IMR-90 (cell line): Measurements from ENCODE around the gene AIP. TPM values are rescaled to one million over a fixed set of nuclear protein-coding genes. Genes with fewer than 3 reads are reported as not detected.

Experiments
- ATAC-seq: fragments of 200-7000 bp; cut with Tn5 transposase; 2 replicates; pipeline ENCODE4 v1.9.1; 2020; ENCODE audit warnings: low read depth, mild to moderate bottlenecking, moderate library complexity
- BruUV-seq: library from RNA; stranded (reverse); fragments of 400-500 nt; replicated peaks from 2 replicates; lab custom pipeline; 2021; lab: Mats Ljungman, UMichigan
- CTCF ChIA-PET: fragments of 300-600 bp; formaldehyde crosslinking; extraction: SDS; loops from one replicate; lab custom pipeline; 2021; ENCODE audit warnings: antibody characterized with exemption; lab: Yijun Ruan, JAX
- POLR2A ChIA-PET: fragments of 300-600 bp; sonication (Branson Sonifier 250); formaldehyde crosslinking; loops from one replicate; lab custom pipeline; 2022; ENCODE audit warnings: antibody characterized with exemption; ENCODE audit not compliant: unreplicated experiment; lab: Charles Lee
- DNase-seq: peaks from one replicate; pipeline ENCODE4 v3.0.0; 2013
- H2AFZ ChIP-seq: replicated peaks from 2 replicates; pipeline ENCODE3; 2013; ENCODE audit warnings: low read length, mild to moderate bottlenecking; ENCODE audit not compliant: poor library complexity
- H2AK5ac ChIP-seq: 2 replicates; pipeline ENCODE4 v1.6.1; 2013; ENCODE audit warnings: low read depth, low read length, inconsistent platforms
- H2AK9ac ChIP-seq: replicated peaks from 2 replicates; pipeline ENCODE3; 2013; ENCODE audit warnings: mild to moderate bottlenecking, low read depth, low read length, moderate library complexity; ENCODE audit not compliant: poor library complexity
- H2BK120ac ChIP-seq: 2 replicates; pipeline ENCODE4 v1.6.1; 2013; ENCODE audit warnings: low read depth, low read length, inconsistent platforms
- H2BK15ac ChIP-seq: 3 replicates; pipeline ENCODE4 v1.6.1; 2013; ENCODE audit warnings: low read depth, low read length, inconsistent platforms
- H2BK20ac ChIP-seq: 2 replicates; pipeline ENCODE4 v1.6.1; 2013; ENCODE audit warnings: low read depth, mild to moderate bottlenecking, inconsistent platforms, low read length, moderate library complexity
- H2BK5ac ChIP-seq: 2 replicates; pipeline ENCODE4 v1.6.1; 2013; ENCODE audit warnings: mild to moderate bottlenecking, low read depth, low read length, inconsistent platforms; ENCODE audit not compliant: poor library complexity, severe bottlenecking
- H3K14ac ChIP-seq: replicated peaks from 2 replicates; pipeline ENCODE4 v1.6.1; 2013; ENCODE audit warnings: low read depth, low read length, inconsistent platforms
- H3K18ac ChIP-seq: 2 replicates; pipeline ENCODE4 v1.6.1; 2013; ENCODE audit warnings: low read depth, low read length, control low read depth
- H3K23ac ChIP-seq: 2 replicates; pipeline ENCODE4 v1.6.1; 2013; ENCODE audit warnings: low read depth, low read length, inconsistent platforms
- H3K27ac ChIP-seq: 2 replicates; pipeline ENCODE4 v1.5.1; 2013; ENCODE audit warnings: mild to moderate bottlenecking, control low read depth, low read length; ENCODE audit not compliant: insufficient read depth
- H3K27me3 ChIP-seq: 2 replicates; pipeline ENCODE4 v1.6.1; 2013; ENCODE audit warnings: low read length; ENCODE audit not compliant: control insufficient read depth, insufficient read depth
- H3K36me3 ChIP-seq: 2 replicates; pipeline ENCODE4 v1.6.1; 2013; ENCODE audit warnings: low read length, mixed read lengths; ENCODE audit not compliant: control insufficient read depth, insufficient read depth
- H3K4ac ChIP-seq: 2 replicates; pipeline ENCODE4 v1.6.1; 2013; ENCODE audit warnings: low read depth, low read length, inconsistent platforms
- H3K4me1 ChIP-seq: 2 replicates; pipeline ENCODE4 v1.6.1; 2013; ENCODE audit warnings: low read length, mixed read lengths; ENCODE audit not compliant: control insufficient read depth, insufficient read depth
- H3K4me2 ChIP-seq: 2 replicates; pipeline ENCODE4 v1.6.1; 2013; ENCODE audit warnings: low read depth, mild to moderate bottlenecking, control low read depth, low read length, moderate library complexity
- H3K4me3 ChIP-seq: 2 replicates; pipeline ENCODE4 v1.5.1; 2013; ENCODE audit warnings: low read depth, mild to moderate bottlenecking, control low read depth, low read length, moderate library complexity; ENCODE audit not compliant: insufficient read depth
- H3K56ac ChIP-seq: 2 replicates; pipeline ENCODE4 v1.6.1; 2013; ENCODE audit warnings: low read length, inconsistent platforms; ENCODE audit not compliant: insufficient read depth; ENCODE audit errors: extremely low read depth
- H3K79me1 ChIP-seq, 2 experiments: 2 replicates each; pipeline ENCODE4 v1.6.1; 2013; ENCODE audit warnings: low read length in 2 of 2, inconsistent platforms in 1 of 2, low read depth in 1 of 2
- H3K9ac ChIP-seq: 2 replicates; pipeline ENCODE4 v1.6.1; 2013; ENCODE audit warnings: low read depth, low read length, control low read depth
- H3K9me1 ChIP-seq: 2 replicates; pipeline ENCODE4 v1.6.1; 2013; ENCODE audit warnings: low read length, inconsistent platforms; ENCODE audit not compliant: insufficient read depth
- H3K9me3 ChIP-seq: 2 replicates; pipeline ENCODE4 v1.6.1; 2013; ENCODE audit warnings: low read length; ENCODE audit not compliant: control insufficient read depth, insufficient read depth
- H4K20me1 ChIP-seq: 2 replicates; pipeline ENCODE4 v1.6.1; 2013; ENCODE audit warnings: low read length, inconsistent platforms; ENCODE audit not compliant: insufficient read depth
- H4K5ac ChIP-seq: 2 replicates; pipeline ENCODE4 v1.6.1; 2013; ENCODE audit warnings: mild to moderate bottlenecking, low read depth, low read length, control low read depth
- H4K8ac ChIP-seq, 2 experiments: 2 replicates each; pipeline ENCODE4 v1.6.1; 2013; ENCODE audit warnings: low read depth in 2 of 2, low read length in 2 of 2, control low read depth in 1 of 2, inconsistent platforms in 1 of 2
- H4K91ac ChIP-seq: 2 replicates; pipeline ENCODE4 v1.6.1; 2013; ENCODE audit warnings: low read depth, low read length, inconsistent platforms; ENCODE audit not compliant: insufficient read depth
- BHLHE40 ChIP-seq: fragments of 150-350 bp; IDR thresholded peaks from 2 replicates; pipeline ENCODE4 v1.6.1; 2016; ENCODE audit warnings: mild to moderate bottlenecking, low read depth, low read length
- CEBPB ChIP-seq: IDR thresholded peaks from 2 replicates; pipeline ENCODE4 v1.6.1; 2012; ENCODE audit warnings: low read depth, low read length, improper control_type of control experiment
- CHD1 ChIP-seq: IDR thresholded peaks from 2 replicates; pipeline ENCODE4 v1.6.1; 2012; ENCODE audit warnings: low read depth, low read length, improper control_type of control experiment
- CTCF ChIP-seq: conservative IDR thresholded peaks from 2 replicates; pipeline ENCODE4 v1.5.1; 2012; ENCODE audit warnings: mild to moderate bottlenecking, low read depth, low read length, improper control_type of control experiment
- ELK1 ChIP-seq: fragments of 150-350 bp; IDR thresholded peaks from 2 replicates; pipeline ENCODE4 v1.6.1; 2016; ENCODE audit warnings: low read depth, mild to moderate bottlenecking, low read length, moderate library complexity, borderline replicate concordance
- FOS ChIP-seq: fragments of 150-350 bp; IDR thresholded peaks from 2 replicates; pipeline ENCODE4 v1.6.1; 2016; ENCODE audit warnings: low read depth, low read length
- MAFK ChIP-seq: IDR thresholded peaks from 2 replicates; pipeline ENCODE4 v1.6.1; 2012; ENCODE audit warnings: low read depth, low read length, improper control_type of control experiment
- MAZ ChIP-seq: IDR thresholded peaks from 2 replicates; pipeline ENCODE4 v1.6.1; 2012; ENCODE audit warnings: low read depth, mild to moderate bottlenecking, low read length, improper control_type of control experiment, moderate library complexity, borderline replicate concordance
- MXI1 ChIP-seq: IDR thresholded peaks from 2 replicates; pipeline ENCODE4 v1.6.1; 2012; ENCODE audit warnings: low read depth, mild to moderate bottlenecking, low read length, moderate library complexity, borderline replicate concordance
- NFE2L2 ChIP-seq: fragments of 150-350 bp; IDR thresholded peaks from 2 replicates; pipeline ENCODE4 v1.6.1; 2016; ENCODE audit warnings: low read depth, mild to moderate bottlenecking, low read length
- POLR2A ChIP-seq: IDR thresholded peaks from 2 replicates; pipeline ENCODE4 v1.6.1; 2012; ENCODE audit warnings: mild to moderate bottlenecking, low read depth, low read length
- RAD21 ChIP-seq: IDR thresholded peaks from 2 replicates; pipeline ENCODE4 v1.6.1; 2012; ENCODE audit warnings: low read length, improper control_type of control experiment
- RCOR1 ChIP-seq: IDR thresholded peaks from 2 replicates; pipeline ENCODE4 v1.6.1; 2012; ENCODE audit warnings: mild to moderate bottlenecking, low read length, improper control_type of control experiment; ENCODE audit not compliant: insufficient replicate concordance
- RFX5 ChIP-seq: IDR thresholded peaks from 2 replicates; pipeline ENCODE4 v1.8.0; 2012; ENCODE audit warnings: low read depth, mild to moderate bottlenecking, low read length, moderate library complexity
- USF2 ChIP-seq: fragments of 150-350 bp; IDR thresholded peaks from 2 replicates; pipeline ENCODE4 v1.6.1; 2017; ENCODE audit warnings: mild to moderate bottlenecking, antibody characterized with exemption, low read length, low read depth
- WGBS, 2 experiments: methylation state at CpG; one replicate each; pipeline versions ENCODE4 v1.1.5 to v1.1.7; 2013; ENCODE audit warnings: missing lambda C conversion rate in 2 of 2; ENCODE audit not compliant: insufficient read length in 1 of 2; ENCODE audit errors: extremely low coverage in 2 of 2; 5-methylcytosine and 5-hydroxymethylcytosine counted together
- dilution Hi-C: fragments of 300-500 bp; cut with HindIII; formaldehyde crosslinking; loops from one replicate; pipeline ENCODE4 v1.14.3; 2018; ENCODE audit warnings: low sequenced_read_pairs; ENCODE audit not compliant: unreplicated experiment
- in situ Hi-C: fragments of 300-500 bp; cut with MboI; formaldehyde crosslinking; loops from 3 replicates; pipeline ENCODE4 v1.14.3; 2019; ENCODE audit warnings: low sequenced_read_pairs, inconsistent platforms, mixed read lengths
- intact Hi-C: fragments of 100-400 bp; cut with micrococcal nuclease; formaldehyde crosslinking; loops from 2 replicates; pipeline ENCODE4 v1.10.0; 2022
- polyA plus RNA-seq, 3 experiments: library from polyadenylated mRNA; depleted of rRNA; stranded (reverse); fragments of >200 nt; gene quantifications; 2 replicates each; pipeline ENCODE4 v1.2.3, GENCODE V29; 2012; ENCODE audit warnings: low replicate concordance in 1 of 3
- total RNA-seq: library from RNA; depleted of rRNA; stranded (reverse); fragments of >200 nt; gene quantifications from 2 replicates; pipeline ENCODE4 v1.2.3, GENCODE V29; 2012

AIP gene
- total and polyA plus RNA-seq, 2 of the 4 experiments (the other 2 are of a cell fraction), result 95.5 to 122 TPM

DNA sequence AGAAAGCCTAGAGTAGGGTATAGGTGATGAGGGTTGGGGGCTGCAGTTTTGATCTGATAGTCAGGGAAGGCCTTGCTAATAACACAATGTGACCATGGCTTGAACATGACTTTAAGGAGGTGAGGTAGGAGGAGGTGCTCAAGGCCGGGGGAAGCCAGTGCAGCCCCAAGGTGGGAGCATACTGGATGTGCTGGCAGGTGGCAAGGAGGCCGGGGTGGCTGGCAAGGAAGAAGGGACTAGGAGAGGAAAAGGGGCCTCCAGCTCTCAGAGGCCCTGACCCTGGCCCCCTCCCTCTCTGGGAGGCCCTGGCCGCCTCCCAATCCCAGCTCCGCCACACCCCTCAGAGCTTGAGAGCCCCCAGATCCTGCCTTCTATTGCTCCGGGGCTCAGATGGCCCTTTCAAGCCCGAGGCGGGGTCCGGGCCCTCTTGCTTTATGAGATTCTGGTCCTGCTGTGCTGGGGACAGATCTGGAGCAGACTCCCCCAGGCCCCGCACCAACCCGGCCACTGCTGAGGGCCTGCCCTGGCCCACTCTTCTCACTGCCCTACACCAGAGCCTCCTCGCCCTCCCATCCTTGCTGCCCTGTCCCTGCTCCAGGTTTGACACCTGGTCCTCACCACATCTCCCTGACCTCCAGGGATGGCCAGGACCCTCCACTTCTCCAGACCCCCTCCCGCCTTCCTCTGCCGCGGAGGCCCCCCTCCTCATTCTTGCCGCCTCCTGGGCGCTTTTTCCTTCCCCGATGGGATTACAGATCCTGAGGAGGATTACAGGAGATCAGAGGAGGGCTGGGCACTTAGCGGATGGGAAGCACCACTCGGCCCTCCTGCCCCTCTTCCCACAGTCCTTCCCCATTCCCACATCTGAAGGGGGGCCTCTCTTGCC lies 20.5 kb downstream of the AIP start:
- in situ Hi-C loops (no loop called here), intact Hi-C loops (no loop called here)
- CTCF ChIA-PET, result no interaction called here
- no peak for TF ChIP-seq MXI1
- TF ChIP-seq CHD1, result no peak
- no peak for TF ChIP-seq NFE2L2
- no peak for TF ChIP-seq BHLHE40
- TF ChIP-seq CTCF, result no peak
- no peak for TF ChIP-seq CEBPB
- TF ChIP-seq USF2, result no peak
- no peak for TF ChIP-seq POLR2A
- TF ChIP-seq MAZ, result no peak
- no peak for TF ChIP-seq RFX5
- TF ChIP-seq MAFK, result no peak
- TF ChIP-seq FOS, result no peak
- TF ChIP-seq RCOR1, result no peak
- no peak for TF ChIP-seq RAD21
- TF ChIP-seq ELK1, result no peak

More for the DNA sequence above, 20.5 kb downstream of the AIP start:
- no peaks in the 10 kb centered on the region for H4K20me1 ChIP-seq
- peak overlapping the region; percentile 39 for H3K9ac ChIP-seq
- BruUV-seq, result no TSS peak
- H3K18ac ChIP-seq, result no peak overlapping the region
- no peak overlapping the region for H4K91ac ChIP-seq
- no peaks in the 10 kb centered on the region for H3K27me3 ChIP-seq
- peak overlapping the region; percentile 76; the same call in 1 of the 2 replicates for H3K4me3 ChIP-seq
- peaks cover 14% of the 10 kb centered on the region for H3K4me1 ChIP-seq
- WGBS, 2 experiments, result 87% methylated on average over 4 of the region's 19 CpGs; no CpG with 5 or more reads in 1 of the 2 experiments
- peaks cover 4% of the 10 kb centered on the region for H3K9me1 ChIP-seq
- POLR2A ChIA-PET, result no interaction called here
- no peak overlapping the region for H2BK15ac ChIP-seq
- no peak overlapping the region for H3K56ac ChIP-seq
- peak overlapping the region; percentile 80 for H2AFZ ChIP-seq
- peak overlapping the region; percentile 68 for H2AK5ac ChIP-seq
- no peak overlapping the region for H3K4ac ChIP-seq
- no peak overlapping the region for H2BK5ac ChIP-seq
- no peak overlapping the region for H4K8ac ChIP-seq
- H2BK120ac ChIP-seq, result no peak overlapping the region
- no peak overlapping the region for H4K5ac ChIP-seq
- no peak overlapping the region for H3K23ac ChIP-seq
- ATAC-seq (no peak), DNase-seq (no peak)
- no peaks in the 10 kb centered on the region for H3K9me3 ChIP-seq
- H3K27ac ChIP-seq, result no peak overlapping the region; the same call in 1 of the 2 replicates
- peak overlapping the region; percentile 46 for H2AK9ac ChIP-seq
- no peak overlapping the region for H2BK20ac ChIP-seq
- peak overlapping the region; percentile 94; the same call in 1 of the 2 replicates for H3K4me2 ChIP-seq
- no peak overlapping the region for H3K14ac ChIP-seq
- H3K36me3 ChIP-seq, result peaks cover 9% of the 10 kb centered on the region
- H3K79me1 ChIP-seq, result peaks cover 4 to 42% of the 10 kb centered on the region in 2 experiments; a peak in 3 of 4 replicates
- dilution Hi-C loops, result no loop called here
